Esophagus squamous epithelium (tissue), 4 donors: ENCODE results near the gene MYH15.

Experiments
- POLR2A ChIP-seq, 4 donors: fragments of 450-650 bp; IDR thresholded peaks; one replicate each; pipeline ENCODE4 v1.6.1; 2017; ENCODE audit warnings: antibody characterized with exemption in 4 of 4, mild to moderate bottlenecking in 4 of 4, moderate library complexity in 3 of 4
- TF ChIP-seq, protein P1 (sequence below), 6 experiments: fragments of 450-650 bp in 4 of 6; fragments of 200-600 bp in 2 of 6; sonication (generic) in 2 of 6; IDR thresholded peaks; one replicate each; pipeline ENCODE4 v1.5.1; 2016 to 2019; ENCODE audit warnings: antibody characterized with exemption in 6 of 6, mild to moderate bottlenecking in 4 of 6, moderate library complexity in 4 of 6

GRCh38 chr3:108394563-108394962, 115.8 kb downstream of the MYH15 start:
- TF ChIP-seq, protein P1, sequence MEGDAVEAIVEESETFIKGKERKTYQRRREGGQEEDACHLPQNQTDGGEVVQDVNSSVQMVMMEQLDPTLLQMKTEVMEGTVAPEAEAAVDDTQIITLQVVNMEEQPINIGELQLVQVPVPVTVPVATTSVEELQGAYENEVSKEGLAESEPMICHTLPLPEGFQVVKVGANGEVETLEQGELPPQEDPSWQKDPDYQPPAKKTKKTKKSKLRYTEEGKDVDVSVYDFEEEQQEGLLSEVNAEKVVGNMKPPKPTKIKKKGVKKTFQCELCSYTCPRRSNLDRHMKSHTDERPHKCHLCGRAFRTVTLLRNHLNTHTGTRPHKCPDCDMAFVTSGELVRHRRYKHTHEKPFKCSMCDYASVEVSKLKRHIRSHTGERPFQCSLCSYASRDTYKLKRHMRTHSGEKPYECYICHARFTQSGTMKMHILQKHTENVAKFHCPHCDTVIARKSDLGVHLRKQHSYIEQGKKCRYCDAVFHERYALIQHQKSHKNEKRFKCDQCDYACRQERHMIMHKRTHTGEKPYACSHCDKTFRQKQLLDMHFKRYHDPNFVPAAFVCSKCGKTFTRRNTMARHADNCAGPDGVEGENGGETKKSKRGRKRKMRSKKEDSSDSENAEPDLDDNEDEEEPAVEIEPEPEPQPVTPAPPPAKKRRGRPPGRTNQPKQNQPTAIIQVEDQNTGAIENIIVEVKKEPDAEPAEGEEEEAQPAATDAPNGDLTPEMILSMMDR (IDR thresholded peaks at IDR 0.05), result no peak
- TF ChIP-seq POLR2A (IDR thresholded peaks at IDR 0.05), result no peak
